Right renal cortex interstitium (tissue), 3 donors: ENCODE data around the gene CNTNAP1. TPM values are rescaled to one million over a fixed set of nuclear protein-coding genes. Genes with fewer than 3 reads are reported as not detected.

Source experiments
- DNase-seq, 3 donors: peaks; one replicate each; pipeline ENCODE4 v3.0.0-alpha.2; 2013; ENCODE audit warnings: low read depth in 3 of 3, low spot score in 2 of 3
- polyA plus RNA-seq, 3 donors: library from polyadenylated mRNA; unstranded; fragments of 120-200 nt; gene quantifications; one replicate each; pipeline ENCODE4 v1.2.1, GENCODE V29; 2013; ENCODE audit not compliant: insufficient read length in 3 of 3

Gene CNTNAP1
- polyA plus RNA-seq, 3 donors = 6.4 to 7.1 (median 7.0) TPM

DNA sequence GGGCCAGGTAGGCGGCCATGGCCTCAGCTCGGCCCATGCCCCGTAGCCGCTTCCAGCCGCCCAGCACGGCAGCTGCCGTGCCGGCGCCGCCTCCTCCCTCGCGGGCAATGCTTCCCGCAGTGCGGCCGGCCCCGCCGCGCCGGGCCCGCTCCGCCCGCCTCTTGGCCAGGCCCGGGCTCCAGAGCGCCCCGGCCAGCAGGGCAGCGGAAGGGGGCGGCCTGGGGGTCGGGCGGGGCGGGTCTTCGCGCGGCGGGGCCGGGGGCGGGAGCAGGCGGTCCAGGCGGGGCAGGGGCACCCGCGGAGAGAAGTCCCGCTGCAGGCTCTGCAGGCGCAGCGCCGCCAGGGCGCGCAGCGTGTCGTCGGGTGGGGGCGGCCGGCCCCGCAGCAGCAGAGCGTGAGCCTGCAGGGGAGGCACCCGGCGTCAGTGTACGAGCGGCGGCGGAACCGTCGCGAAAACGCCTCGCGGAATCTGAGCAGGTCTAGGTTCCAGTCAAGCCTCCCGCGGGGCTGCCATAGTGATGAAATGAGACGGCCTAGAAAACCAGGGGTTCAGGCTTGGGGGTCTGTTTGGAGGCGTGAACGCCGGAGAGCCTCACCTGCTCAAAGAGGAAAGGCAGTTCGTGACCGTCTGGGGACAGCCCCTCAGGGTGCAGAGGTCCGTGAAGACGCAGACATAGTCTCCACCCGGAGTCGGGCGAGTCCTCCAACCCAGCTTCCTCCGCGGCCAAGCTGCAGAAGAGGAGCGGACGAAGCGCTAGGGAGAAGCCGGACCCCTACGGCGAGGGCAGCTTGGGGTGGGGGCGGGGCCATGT, 12.1 kb upstream of the CNTNAP1 start:
- no peak for DNase-seq

GRCh38 chr17:42670789-42671657, 11.3 kb upstream of the CNTNAP1 start:
- no peak for DNase-seq

- DNase-seq = no peak
These were observed 10.3 kb upstream of the CNTNAP1 start for GRCh38 chr17:42672038-42672437.

DNA sequence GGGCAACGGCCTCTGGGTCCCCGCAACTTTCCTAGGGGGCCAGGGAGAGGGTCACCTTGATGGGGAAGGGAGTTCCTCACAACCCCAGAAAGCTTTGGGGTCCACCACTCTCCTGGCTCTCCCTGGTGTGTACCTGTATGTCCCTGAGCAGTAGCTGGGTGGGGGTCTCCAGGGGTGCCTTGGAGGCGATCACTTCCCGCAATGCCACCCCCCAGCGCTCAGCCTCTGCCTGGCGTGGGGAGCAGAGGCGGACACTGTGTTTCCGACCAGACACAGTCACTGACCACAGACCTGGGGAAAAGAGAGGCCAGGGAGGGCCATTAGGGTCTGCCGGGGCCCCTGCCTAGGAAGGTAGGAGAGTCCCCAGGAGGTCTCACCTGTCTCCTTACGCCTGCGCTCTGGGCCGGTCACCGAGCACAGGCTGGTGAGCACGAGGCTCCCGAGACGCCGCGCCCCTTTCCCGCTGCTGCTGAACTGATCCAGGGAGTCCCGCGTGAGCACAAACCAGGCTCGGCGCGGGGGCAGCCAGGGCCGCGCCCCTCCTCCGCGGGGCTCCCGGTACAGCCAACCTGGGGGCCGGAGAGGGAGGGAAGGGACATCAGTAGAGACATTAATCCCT, 9.0 kb upstream of the CNTNAP1 start:
- no peak for DNase-seq

DNA sequence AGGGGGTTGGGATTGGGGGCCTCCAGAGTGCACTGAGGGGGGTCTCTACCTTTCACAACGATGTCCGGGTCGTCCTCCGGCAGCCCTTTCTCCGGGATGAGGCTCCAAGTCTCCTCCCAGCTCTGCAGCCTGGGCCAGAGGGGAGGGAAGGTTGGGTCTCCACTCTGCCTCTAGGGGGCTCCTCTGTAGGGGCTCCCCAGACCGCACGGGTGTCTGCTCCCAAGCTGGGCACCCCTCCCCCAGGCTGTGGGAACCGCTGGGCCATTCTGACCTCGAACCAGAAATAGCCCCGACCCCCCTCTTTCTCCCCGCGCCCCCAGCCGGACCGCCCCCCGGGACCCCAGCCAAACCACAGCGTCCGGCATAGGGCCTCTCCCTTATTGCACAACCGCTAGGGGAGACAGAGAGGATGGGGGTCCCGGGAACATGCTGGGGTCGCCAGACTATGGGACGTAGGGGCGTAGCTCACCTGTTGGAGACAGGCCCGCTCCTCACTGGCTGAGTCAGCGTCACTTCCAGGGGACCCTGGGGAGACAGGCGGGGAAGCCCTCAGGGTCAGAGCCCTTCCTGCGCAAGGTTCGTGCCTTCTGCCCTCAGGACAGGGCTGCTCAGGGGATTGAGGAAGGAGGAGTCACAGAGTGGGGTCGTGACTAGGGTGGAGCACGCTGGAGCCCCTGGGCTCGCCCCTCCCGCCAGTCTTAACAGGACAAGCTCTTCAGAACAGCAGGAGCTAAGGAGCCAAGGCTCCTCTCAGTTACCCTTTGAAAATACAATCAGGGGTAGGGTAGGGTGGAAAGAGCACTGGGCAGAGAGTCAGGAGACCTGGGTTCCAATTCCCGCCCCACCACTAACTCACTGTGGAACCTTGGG, 8.2 kb upstream of the CNTNAP1 start:
- DNase-seq = no peak

- no peak for DNase-seq
These were observed 7.5 kb upstream of the CNTNAP1 start for GRCh38 chr17:42674755-42675347.

DNA sequence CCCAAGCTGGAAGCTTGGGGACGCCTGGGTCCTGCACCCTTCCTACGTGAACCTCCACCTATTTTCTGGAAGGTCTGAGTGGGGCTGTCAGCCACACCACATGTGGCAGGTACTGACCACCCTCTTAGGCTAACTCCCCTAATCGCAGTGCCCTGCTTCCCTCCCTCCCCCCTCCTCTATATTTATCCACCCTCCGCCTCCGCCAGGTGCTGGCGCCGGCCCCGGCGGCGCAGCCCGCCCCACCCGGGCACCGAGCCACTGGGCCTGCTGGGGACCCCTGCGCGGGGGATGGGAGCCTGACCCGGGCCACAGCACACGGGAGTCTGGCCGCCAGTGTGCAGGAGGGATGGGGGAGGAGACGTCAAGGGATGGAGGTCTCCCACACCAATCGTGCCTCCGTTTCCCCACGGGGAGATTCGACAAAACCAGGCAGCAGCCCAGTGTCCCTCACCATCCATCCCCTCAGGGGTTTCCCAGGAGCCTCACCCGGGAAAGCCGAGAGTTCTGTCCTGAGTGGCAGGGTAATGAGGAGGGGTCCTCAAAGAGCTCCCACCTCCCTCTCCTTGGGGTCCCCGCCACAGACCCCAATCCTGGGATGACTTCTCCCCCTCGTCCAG, 6.9 kb upstream of the CNTNAP1 start:
- DNase-seq = no peak

GRCh38 chr17:42675965-42676423, 6.3 kb upstream of the CNTNAP1 start:
- no peak for DNase-seq

DNA sequence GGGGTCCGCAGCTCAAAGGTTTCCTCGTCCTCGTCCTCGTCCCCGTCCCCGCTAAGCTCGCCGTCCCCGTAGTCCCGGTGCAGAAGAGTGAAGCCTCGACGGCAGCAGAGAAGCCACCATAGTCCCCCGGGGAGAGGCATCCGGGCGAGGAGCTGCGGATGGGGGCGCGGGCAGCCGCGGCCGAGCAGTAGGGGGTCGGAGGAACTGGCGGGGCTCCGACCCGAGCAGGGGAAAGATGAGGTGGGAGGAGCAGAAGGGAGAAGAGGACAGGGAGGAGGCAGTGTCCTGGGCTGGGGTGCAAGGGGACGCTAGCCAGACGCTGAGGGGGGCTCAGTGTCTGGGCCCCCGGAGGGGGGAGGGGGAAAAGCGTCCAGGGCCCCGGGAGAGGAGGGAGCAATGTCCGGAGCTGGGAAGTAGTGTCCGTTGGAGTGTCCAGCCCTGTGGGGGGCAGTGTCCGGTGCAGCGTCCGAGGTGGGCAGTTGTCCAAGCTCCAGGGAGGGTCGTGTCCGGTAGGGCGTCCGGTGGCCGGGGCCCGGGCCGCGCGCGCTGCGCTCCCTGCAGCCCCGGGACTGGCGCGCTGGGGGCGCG, 5.8 kb upstream of the CNTNAP1 start, which contains the start of gene PLEKHH3:
TSS of gene PLEKHH3 (minus strand) at position 571 of the 588 bp plus-strand sequence. CDS start at position 140, 431 bp downstream.
- DNase-seq = no peak

- DNase-seq = peak; percentile 99
These were observed 5.1 kb upstream of the CNTNAP1 start for GRCh38 chr17:42677012-42677857.

GRCh38 chr17:42677921-42678781, 4.2 kb upstream of the CNTNAP1 start:
- no peak for DNase-seq

GRCh38 chr17:42678951-42679491, 3.3 kb upstream of the CNTNAP1 start:
- DNase-seq = no peak

DNA sequence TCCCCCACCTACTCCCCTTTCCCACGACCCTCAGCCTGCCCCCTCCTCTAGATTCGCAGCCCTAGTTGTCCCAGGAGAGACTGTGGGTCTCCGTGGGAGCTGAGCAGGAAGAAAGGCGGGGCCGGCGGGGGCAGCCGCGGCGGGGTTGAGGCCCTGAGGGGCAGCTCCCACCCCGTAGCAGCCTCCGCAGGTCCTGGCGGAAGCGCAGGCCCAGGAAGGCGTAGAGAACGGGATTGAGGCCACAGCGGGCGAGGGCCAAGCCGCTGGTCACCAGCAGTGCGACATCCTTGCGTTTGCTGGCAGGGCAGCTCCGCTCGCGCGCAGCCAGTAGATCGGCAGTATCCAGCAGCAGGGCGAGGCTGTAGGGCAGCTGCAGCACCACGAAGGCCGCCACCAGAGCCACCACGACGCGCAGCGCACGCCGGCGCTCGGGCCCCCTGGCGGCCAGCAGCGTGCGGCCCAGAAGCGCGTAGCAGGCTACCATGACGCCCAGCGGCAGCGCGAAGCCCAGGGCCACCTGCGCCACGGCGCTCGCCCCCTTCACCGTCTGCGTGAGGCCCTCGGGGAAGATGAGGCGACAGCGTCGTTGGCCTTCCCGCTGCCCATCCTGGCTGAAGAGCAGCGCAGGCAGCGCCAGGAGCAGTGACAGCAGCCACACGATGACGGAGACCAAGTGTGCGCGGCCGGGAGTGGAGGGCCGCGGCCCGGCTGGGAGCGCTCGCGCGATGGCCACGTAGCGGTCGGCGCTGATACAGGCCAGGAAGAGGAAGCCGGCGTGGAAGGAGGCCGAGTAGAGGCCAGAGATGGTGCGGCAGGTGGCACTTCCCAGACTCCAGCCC, 2.6 kb upstream of the CNTNAP1 start:
- no peak for DNase-seq

DNA sequence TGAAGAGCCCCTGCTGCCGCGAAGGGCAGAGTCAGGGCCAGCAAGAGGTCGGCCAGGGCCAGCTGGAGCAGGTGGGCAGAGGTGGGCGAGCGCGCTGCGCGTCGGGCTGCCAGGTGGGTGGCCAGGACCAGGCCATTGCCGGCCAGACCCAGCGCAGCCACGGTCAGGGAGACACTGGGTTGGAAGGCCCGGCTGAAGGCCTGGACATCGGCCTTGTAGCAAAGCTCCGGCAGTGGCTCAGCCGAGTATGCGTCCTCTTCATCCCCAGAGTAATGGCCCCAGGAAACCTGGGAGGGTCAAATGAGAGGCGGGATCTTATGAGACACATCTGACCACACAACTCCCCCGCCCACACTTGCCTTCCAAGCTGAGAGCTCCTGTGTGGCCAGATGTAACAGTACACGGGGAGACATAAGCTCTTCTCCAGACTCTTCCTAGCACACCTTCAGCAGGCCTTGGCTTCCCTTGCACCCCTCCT, 2.0 kb upstream of the CNTNAP1 start:
- no peak for DNase-seq

- DNase-seq = no peak
These were observed 532 bp downstream of the CNTNAP1 start for GRCh38 chr17:42682722-42683403.
